ENCODE results near the gene SYVN1.

DNA sequence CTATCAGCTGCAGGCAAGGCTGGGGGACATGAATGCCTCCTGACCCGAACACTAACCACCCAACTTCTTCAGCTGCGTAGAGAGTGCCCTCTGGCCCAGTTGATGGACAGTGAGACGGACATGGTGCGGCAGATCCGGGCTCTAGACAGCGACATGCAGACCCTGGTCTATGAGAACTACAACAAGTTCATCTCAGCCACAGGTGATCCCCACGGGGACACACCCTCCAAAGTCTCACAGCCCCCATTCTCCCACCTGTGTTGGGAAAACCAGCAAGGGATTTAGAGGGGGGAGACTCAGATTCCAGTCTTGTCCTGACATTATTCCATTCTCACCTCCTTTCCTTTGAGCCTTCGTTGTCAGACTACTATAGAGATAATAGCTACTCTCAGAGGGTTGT is 37.4 kb downstream of the SYVN1 start:
- no peak for TF ChIP-seq CTCF (IDR thresholded peaks at IDR 0.05)
- TF ChIP-seq ZSCAN20 (CRISPR knock-in tag; IDR thresholded peaks at IDR 0.05), result no peak
- TF ChIP-seq CHD2 (IDR thresholded peaks at IDR 0.05; ENCODE audit: low read length, partially characterized antibody), result no peak
- no peak for TF ChIP-seq EP300 (IDR thresholded peaks at IDR 0.05)
- TF ChIP-seq RNF2 (IDR thresholded peaks at IDR 0.05; ENCODE audit: borderline replicate concordance, low read depth), result no peak
- no peak for TF ChIP-seq MAFK (IDR thresholded peaks at IDR 0.05; ENCODE audit: partially characterized antibody)
- TF ChIP-seq RARB (CRISPR knock-in tag; IDR thresholded peaks at IDR 0.05), result no peak
- TF ChIP-seq PBX3 (IDR thresholded peaks at IDR 0.05), result no peak
- no peak for TF ChIP-seq POLR2A (IDR thresholded peaks at IDR 0.05; ENCODE audit: low read length)
- TF ChIP-seq RAD21 (conservative IDR thresholded peaks at IDR 0.05 in 1 of 2, IDR thresholded peaks at IDR 0.05 in 1 of 2), result no peak
- TF ChIP-seq MAZ (IDR thresholded peaks at IDR 0.05; ENCODE audit: borderline replicate concordance, low read depth, low read length), result no peak
